Measurements from ENCODE around the gene NTN5. TPM values are rescaled to one million over a fixed set of nuclear protein-coding genes. Genes with fewer than 3 reads are reported as not detected.

NTN5 gene
- total and polyA plus RNA-seq, 9 of the 15 experiments (the other 6 are each of a cell fraction or from before 2014, with no cell fraction given) = not detected

- in situ Hi-C loops (cut with MboI) = no loop called here
These were observed 4.1 kb upstream of the NTN5 start for GRCh38 chr19:48676887-48677286.

More at GRCh38 chr19:48676887-48677286, 4.1 kb upstream of the NTN5 start:
- ChIA-PET CTCF (ENCODE audit: low intra/inter-chr PET ratio) (no interaction called here), POLR2A (no interaction called here)
- intact Hi-C loops (cut with micrococcal nuclease) = no loop called here
- FAIRE-seq = no peak
- Histone ChIP-seq H3K79me2 (ENCODE audit: control insufficient read depth, insufficient read depth, low read length) (no peaks in the 10 kb centered on the region), H4K20me1 (replicated peaks; ENCODE audit: control insufficient read depth, insufficient read depth, low read length) (no peaks in the 10 kb centered on the region), H3K36me3 (ENCODE audit: control insufficient read depth, insufficient read depth, low read length) (no peaks in the 10 kb centered on the region), H3K9ac (ENCODE audit: insufficient read depth in 1 of 2, low read depth in 2 of 2, low read length in 2 of 2) (no peak overlapping the region), H3K4me1 (replicated peaks in 1 of 2; ENCODE audit: control insufficient read depth in 2 of 2, insufficient read depth in 2 of 2, low read length in 2 of 2) (peaks cover 23 to 69% of the 10 kb centered on the region in 2 experiments), H3K27ac (ENCODE audit: extremely low read depth, low read depth, low read length) (no peak overlapping the region), H3K9me3 (replicated peaks; ENCODE audit: control insufficient read depth, insufficient read depth, low read depth, low read length) (no peaks in the 10 kb centered on the region), H3K4me3 (no peak overlapping the region), H2AFZ (ENCODE audit: low read depth, low read length) (no peak overlapping the region), H3K27me3 (ENCODE audit: control insufficient read depth in 2 of 2, insufficient read depth in 2 of 2, low read length in 2 of 2) (no peaks in the 10 kb centered on the region), H3K9me1 (ENCODE audit: control insufficient read depth, insufficient read depth, low read length) (no peaks in the 10 kb centered on the region), H3K4me2 (ENCODE audit: insufficient read depth, low read length) (no peak overlapping the region)
- no TSS peak for BruUV-seq (replicated peaks)
- no peak for ATAC-seq
- DNase-seq (ENCODE audit: extremely low read depth in 1 of 4, low spot score in 3 of 4) = no peak
- TF ChIP-seq ZNF274 (IDR thresholded peaks at IDR 0.05; ENCODE audit: borderline replicate concordance, low read depth, low read length) = no peak
- 0 out of 2 replicates have a peak, but pooled peaks have one; percentile 29 for TF ChIP-seq MGA (IDR thresholded peaks at IDR 0.05)
- 0 out of 2 replicates have a peak, but pooled peaks have one; percentile 47 for TF ChIP-seq CEBPB (tag; IDR thresholded peaks at IDR 0.05)
- 67% methylated on average over 13 of the region's 13 CpGs for WGBS (ENCODE audit: insufficient coverage, low coverage, missing lambda C conversion rate)
